Colonic mucosa (tissue), 4 donors: ENCODE results near the gene POLE2. TPM values are rescaled to one million over a fixed set of nuclear protein-coding genes. Genes with fewer than 3 reads are reported as not detected.

Source experiments
- DNase-seq: peaks from one replicate; pipeline ENCODE4 v3.0.0-alpha.2; 2020
- H3K27ac ChIP-seq: fragments of 200-600 bp; one replicate; pipeline ENCODE4 v1.8.0; 2021
- H3K27me3 ChIP-seq: fragments of 200-600 bp; one replicate; pipeline ENCODE4 v1.8.0; 2021
- H3K36me3 ChIP-seq: fragments of 200-600 bp; one replicate; pipeline ENCODE4 v1.8.0; 2021
- H3K4me1 ChIP-seq: fragments of 200-600 bp; one replicate; pipeline ENCODE4 v1.8.0; 2021; ENCODE audit warnings: mild to moderate bottlenecking
- H3K4me3 ChIP-seq: fragments of 200-600 bp; one replicate; pipeline ENCODE4 v1.8.0; 2021
- H3K9ac ChIP-seq, 2 donors: one replicate each; pipeline ENCODE4 v1.7.0; 2013; ENCODE audit warnings: control low read depth in 2 of 2, low read depth in 2 of 2, low read length in 2 of 2
- H3K9me3 ChIP-seq: fragments of 200-600 bp; one replicate; pipeline ENCODE4 v1.8.0; 2021
- CTCF ChIP-seq: fragments of 200-600 bp; IDR thresholded peaks from one replicate; pipeline ENCODE4 v1.8.0; 2022; ENCODE audit warnings: antibody characterized with exemption, mild to moderate bottlenecking
- intact Hi-C: fragments of 100-400 bp; cut with DNase I; formaldehyde crosslinking; loops from one replicate; pipeline ENCODE4 v1.14.1; 2022
- total RNA-seq, 2 donors: library from RNA; stranded (reverse); fragmentation: NEBNext Ultra II Directional in 1 of 2; extraction: Animal tissue kit (Norgen Biotek cat#: 25700) in 1 of 2; gene quantifications; one replicate each; pipeline ENCODE4 v1.2.1, GENCODE V29; 2021
- donor health status: healthy.
- donor health status: DM: no; HTN: no; CAD: no.
- donor health status: DM: no; HTN: no; CAD: no.

Gene POLE2
- total RNA-seq, 2 donors from 2014 or later: 2.5 to 15.9 TPM

DNA sequence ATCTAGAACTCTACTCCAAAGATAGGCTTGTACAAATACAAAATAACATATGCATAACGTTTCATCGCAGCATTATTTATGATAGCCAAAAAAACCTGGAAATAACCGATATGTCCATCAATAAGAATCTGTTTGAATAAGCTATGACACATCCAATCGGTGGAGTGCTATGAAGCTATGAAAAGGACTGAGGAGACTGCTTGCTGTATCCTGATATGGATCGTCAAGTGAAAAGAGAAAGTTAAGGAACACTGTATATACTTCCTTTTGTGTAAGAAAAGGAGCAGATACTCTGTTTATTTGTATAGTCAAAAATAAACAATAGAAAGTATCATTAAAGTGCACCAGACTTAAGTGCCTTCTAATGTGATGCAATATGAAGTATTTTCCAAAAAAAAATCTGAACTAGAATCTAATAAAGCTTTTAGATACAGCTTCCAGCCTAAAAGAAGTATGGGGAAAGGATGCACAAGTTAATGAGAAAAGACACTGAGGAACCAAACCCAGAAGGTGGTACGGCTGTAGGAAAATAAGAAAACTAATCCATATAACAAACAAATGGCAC is 4.3 kb upstream of the POLE2 start:
- Histone ChIP-seq H3K9ac (peak overlapping the region; percentile 81 to 84), H3K27me3 (no peaks in the 10 kb centered on the region), H3K4me3 (peak overlapping the region; percentile 53), H3K36me3 (no peaks in the 10 kb centered on the region), H3K4me1 (no peaks in the 10 kb centered on the region), H3K27ac (peak overlapping the region; percentile 85), H3K9me3 (no peaks in the 10 kb centered on the region)
- intact Hi-C loops: loop anchor here (5.0 kb wide), 1 partner anchor 75 kb away; the partner anchor contains the start of gene KLHDC2
- no peak for TF ChIP-seq CTCF
- no peak for DNase-seq

GRCh38 chr14:49691031-49691430 is 3.0 kb upstream of the POLE2 start:
- Histone ChIP-seq H3K9me3 (no peaks in the 10 kb centered on the region), H3K27ac (no peak overlapping the region), H3K4me3 (no peak overlapping the region), H3K36me3 (no peaks in the 10 kb centered on the region), H3K27me3 (no peaks in the 10 kb centered on the region), H3K9ac (no peak overlapping the region), H3K4me1 (no peaks in the 10 kb centered on the region)
- DNase-seq: no peak
- no peak for TF ChIP-seq CTCF
- intact Hi-C loops: loop anchor here (5.0 kb wide), 1 partner anchor 76 kb away; the partner anchor contains the start of gene KLHDC2

- intact Hi-C loops: no loop called here
Measured at GRCh38 chr14:49688701-49689030, 652 bp upstream of the POLE2 start.

DNA sequence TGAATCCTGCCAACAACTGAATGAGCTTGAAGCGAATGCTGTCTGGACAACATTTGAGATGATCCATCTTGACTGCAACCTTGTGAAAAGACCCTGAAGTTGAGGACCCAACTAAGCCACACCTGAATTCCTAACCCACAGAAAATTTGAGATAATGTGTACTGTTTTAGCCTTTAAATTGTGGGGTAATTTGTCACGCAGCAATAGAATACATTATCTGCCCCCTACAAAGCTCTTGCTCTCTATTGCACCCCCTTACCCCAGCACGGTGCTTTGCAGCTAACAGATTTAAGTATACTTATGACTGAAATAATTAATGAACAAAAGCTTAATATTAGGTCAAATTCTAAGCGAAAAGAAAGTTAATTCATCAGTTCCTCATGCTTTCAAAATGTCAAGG is 1.6 kb downstream of the POLE2 start:
- Histone ChIP-seq H3K27me3 (no peaks in the 10 kb centered on the region), H3K9ac (no peak overlapping the region), H3K36me3 (no peaks in the 10 kb centered on the region), H3K27ac (no peak overlapping the region), H3K9me3 (no peaks in the 10 kb centered on the region), H3K4me1 (no peaks in the 10 kb centered on the region), H3K4me3 (no peak overlapping the region)
- no peak for TF ChIP-seq CTCF
- no peak for DNase-seq
- intact Hi-C loops: no loop called here

More at GRCh38 chr14:49688701-49689030, 652 bp upstream of the POLE2 start:
- no peaks in the 10 kb centered on the region for H3K36me3 ChIP-seq
- no peak for DNase-seq
- H3K9me3 ChIP-seq: no peaks in the 10 kb centered on the region
- peak overlapping the region; percentile 69 for H3K27ac ChIP-seq
- no peak overlapping the region for H3K4me3 ChIP-seq
- H3K9ac ChIP-seq: no peak overlapping the region
- TF ChIP-seq CTCF: no peak
- H3K4me1 ChIP-seq: no peaks in the 10 kb centered on the region
- H3K27me3 ChIP-seq: no peaks in the 10 kb centered on the region

GRCh38 chr14:49679271-49679670 is 8.7 kb downstream of the POLE2 start:
- H3K4me1 ChIP-seq: no peaks in the 10 kb centered on the region
- intact Hi-C loops: no loop called here
- H3K36me3 ChIP-seq: no peaks in the 10 kb centered on the region
- H3K9me3 ChIP-seq: no peaks in the 10 kb centered on the region
- no peaks in the 10 kb centered on the region for H3K27me3 ChIP-seq
- H3K27ac ChIP-seq: no peak overlapping the region
- no peak overlapping the region for H3K9ac ChIP-seq
- no peak overlapping the region for H3K4me3 ChIP-seq
- DNase-seq: no peak
- TF ChIP-seq CTCF: no peak
